GM21360 (cell line): ENCODE data around the gene SLC6A13.

Experiments
- ATAC-seq: cut with Tn5 transposase; IDR thresholded peaks from one replicate; pipeline ENCODE4 v1.9.1; 2021; ENCODE audit warnings: mild to moderate bottlenecking, moderate library complexity; ENCODE audit not compliant: unreplicated experiment

The SLC6A13 gene

GRCh38 chr12:180445-180844 is 82.2 kb downstream of the SLC6A13 start:
- no peak for ATAC-seq

DNA sequence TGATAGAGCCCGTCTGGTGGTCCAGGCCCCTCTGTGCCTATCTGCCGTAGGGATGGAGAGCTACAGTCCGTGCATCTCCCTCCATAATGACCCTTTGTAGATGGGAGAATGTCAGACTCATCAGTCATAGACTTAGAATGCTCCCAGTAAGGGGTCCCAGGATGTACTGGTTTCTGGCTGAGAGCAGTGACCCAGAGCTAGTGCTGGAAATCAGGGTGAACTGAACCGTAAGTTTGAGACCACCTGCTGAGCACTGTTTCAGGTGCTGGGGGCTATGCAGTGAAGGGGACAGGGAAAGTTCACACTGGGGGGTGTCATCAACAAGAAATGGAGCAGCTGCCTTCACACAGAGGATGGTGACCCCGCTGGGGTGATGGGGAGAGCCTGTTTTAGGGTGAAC is 82.8 kb downstream of the SLC6A13 start:
- ATAC-seq, result no peak

- no peak for ATAC-seq
Observed at GRCh38 chr12:179131-179884, 83.3 kb downstream of the SLC6A13 start.

DNA sequence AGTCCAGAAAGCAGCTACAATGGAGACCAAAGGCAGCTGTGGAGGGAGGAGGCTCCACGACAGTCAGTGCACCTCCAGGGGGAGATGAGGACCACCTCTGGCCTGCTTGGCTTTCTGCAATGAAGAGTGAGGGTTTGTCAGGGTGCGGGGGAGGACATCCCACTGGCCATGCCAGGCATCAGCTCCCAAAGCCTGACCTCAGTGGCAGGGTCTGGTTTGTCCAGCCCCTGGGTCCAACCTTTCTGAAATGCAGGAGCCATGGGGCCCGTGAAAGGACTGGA is 83.9 kb downstream of the SLC6A13 start:
- ATAC-seq, result no peak

- ATAC-seq, result no peak
Observed at GRCh38 chr12:177980-178828, 84.4 kb downstream of the SLC6A13 start.

DNA sequence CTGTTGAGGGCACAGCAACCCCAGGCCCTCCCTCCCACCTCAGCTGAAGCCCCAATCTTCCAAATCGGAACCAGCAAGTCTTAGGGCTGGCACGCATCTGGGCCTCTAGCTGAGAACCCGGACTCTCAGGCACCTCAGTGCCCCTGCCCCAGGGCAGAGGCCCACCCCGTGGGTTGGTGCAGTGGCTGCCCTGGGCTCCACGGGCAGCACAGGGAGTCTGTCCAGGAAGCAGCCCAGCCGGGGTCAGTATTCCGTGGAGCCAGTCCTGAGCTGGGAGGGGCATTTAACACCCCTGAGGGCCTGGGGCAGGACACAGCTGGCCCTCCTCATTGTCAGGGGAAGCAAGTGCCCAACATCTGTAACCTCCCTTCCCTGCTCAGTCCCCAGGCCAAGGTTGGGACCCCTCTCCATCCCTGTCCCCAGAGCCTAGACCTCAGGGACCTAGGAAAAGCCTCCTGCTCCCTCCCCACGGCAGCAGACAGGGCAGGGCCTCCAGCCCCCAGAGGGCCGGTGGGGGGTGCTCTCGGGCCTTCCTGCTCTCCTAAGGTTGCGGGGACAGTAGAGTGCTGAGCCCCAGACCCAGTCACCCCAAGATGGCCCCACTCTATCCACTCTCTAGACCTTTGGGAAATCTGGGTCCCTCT is 85.2 kb downstream of the SLC6A13 start:
- ATAC-seq, result no peak

GRCh38 chr12:176321-177181 is 86.1 kb downstream of the SLC6A13 start:
- no peak for ATAC-seq

- ATAC-seq, result no peak
Observed at GRCh38 chr12:175759-176158, 86.9 kb downstream of the SLC6A13 start.

DNA sequence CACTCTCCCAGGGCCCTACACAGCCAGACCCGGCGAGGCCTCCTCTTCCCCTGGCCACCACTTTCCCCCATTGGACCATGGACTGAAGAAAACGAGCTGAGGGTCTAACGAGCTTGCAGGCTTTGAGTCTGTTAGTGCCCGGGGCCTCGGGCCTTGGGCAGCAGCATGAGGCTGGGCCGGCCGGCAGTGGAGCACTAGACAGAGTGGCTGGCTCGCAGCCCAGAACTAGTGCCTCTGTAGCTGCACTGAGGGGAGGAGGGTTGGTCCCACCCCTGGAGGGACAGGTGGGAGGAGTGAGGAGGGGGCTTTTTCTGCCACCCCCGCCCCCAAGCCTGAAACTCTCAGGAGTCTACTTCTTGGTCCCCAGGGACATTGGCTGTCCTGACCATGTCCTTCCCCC is 87.4 kb downstream of the SLC6A13 start:
- no peak for ATAC-seq

DNA sequence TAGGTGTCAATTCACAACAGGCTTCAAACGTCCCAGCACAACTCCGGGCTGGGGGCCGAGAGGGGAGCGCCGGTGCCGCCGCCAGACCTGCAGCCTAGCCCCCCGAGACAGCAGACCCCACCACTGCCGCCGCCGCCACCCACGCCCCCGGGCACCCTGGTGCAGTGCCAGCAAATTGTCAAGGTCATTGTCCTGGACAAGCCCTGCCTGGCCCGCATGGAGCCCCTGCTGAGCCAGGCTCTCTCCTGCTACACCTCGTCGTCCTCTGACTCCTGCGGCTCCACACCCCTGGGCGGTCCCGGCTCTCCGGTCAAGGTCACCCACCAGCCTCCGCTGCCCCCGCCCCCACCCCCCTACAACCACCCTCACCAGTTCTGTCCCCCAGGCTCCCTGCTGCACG is 88.0 kb downstream of the SLC6A13 start:
- no peak for ATAC-seq

GRCh38 chr12:174124-174523 is 88.5 kb downstream of the SLC6A13 start:
- ATAC-seq, result no peak

DNA sequence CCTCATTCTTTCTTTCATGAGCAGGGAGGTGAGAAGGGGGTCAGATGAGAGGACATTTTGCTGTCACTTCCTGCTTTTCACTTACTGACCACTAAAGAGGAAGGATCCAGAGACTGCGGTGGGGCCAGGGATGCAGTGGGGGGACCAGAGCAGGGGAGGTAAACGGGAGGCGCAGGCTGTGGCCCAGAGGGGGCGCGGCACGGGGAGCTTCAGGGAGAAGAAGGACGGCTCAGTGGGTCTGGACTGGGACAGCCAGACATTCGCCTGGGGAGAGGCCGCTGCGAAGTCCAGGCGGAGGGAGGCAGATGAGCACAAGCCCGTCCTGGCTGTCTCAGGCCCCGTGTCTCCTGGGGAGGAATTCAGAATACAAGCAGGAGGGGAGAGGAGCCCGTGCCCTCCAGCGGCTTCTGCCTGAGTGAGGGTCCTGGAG is 89.9 kb downstream of the SLC6A13 start:
- no peak for ATAC-seq

DNA sequence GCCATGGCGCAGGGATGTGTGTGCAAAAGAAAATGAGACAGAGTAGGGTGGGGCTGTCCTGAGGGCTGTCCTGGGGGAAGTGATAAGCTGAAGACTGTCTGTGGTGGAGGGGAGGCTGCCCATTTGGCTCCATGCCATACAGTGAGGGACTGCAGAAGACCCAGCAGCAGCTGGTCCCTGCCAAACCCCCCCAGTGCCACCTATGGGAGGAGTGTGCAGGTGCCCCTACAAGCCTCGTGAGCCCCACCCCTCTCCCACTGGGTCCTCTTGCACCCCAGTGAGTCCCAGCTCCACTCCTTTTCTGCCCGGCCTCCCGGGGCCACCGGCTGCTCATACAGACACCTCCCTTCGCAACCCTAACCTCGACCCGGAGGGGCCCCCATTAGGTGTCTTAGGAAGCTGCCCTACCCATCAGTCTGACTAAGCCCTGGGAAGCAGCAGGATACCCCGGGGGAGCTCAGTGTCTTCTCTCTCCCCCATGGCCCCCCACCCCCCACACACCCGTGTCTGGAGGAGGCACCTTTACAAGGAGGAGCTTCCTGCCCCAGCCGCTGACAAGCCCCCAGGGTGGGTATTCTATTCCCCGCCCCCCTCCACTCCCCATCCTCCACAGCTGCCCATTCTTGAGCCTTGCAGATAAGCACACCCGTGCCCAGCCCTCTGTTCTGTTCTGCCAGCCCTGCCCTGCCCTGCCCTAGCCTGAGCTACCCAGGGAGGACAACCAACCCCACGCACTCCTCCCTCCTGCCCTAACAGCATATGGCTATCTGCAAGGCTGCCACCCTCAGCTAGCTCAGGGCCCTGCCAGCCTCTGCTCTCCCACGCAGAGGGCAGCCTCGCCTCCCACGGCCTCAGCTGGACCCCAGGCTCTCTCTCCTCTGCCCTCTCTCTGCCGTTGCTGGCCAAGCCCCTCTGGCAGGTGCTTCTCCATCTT is 90.6 kb downstream of the SLC6A13 start:
- ATAC-seq, result no peak

- ATAC-seq, result no peak
Observed at GRCh38 chr12:171276-171675, 91.4 kb downstream of the SLC6A13 start.
